Natural killer cell (primary cell): ENCODE results near the gene PLCB4. TPM values are rescaled to one million over a fixed set of nuclear protein-coding genes. Genes with fewer than 3 reads are reported as not detected.

Experiments
- ATAC-seq, 3 donors: fragments of 150-1000 bp in 2 of 3; fragments of 200-7000 bp in 1 of 3; cut with Tn5 transposase; 1 replicate in 1 of 3; 2 replicates in 2 of 3; pipeline ENCODE4 v1.10.0; 2021; ENCODE audit warnings: mild to moderate bottlenecking in 2 of 3, moderate library complexity in 2 of 3
- DNase-seq, 2 donors: peaks; one replicate each; pipeline versions ENCODE4 v3.0.0 to v3.0.0-alpha.2; 2013 to 2021; ENCODE audit warnings: mixed read lengths in 1 of 2
- H3K27ac ChIP-seq: one replicate; pipeline ENCODE4 v1.5.1; 2013; ENCODE audit warnings: mild to moderate bottlenecking, low read length
- H3K27me3 ChIP-seq: one replicate; pipeline ENCODE4 v1.6.1; 2013; ENCODE audit warnings: low read length; ENCODE audit not compliant: control insufficient read depth, insufficient read depth
- H3K36me3 ChIP-seq: one replicate; pipeline ENCODE4 v1.6.1; 2013; ENCODE audit warnings: low read length; ENCODE audit not compliant: control insufficient read depth, insufficient read depth
- H3K4me1 ChIP-seq: one replicate; pipeline ENCODE4 v1.6.1; 2013; ENCODE audit warnings: low read length; ENCODE audit not compliant: control insufficient read depth, insufficient read depth
- H3K4me3 ChIP-seq: one replicate; pipeline ENCODE4 v1.5.1; 2013; ENCODE audit warnings: low read length
- H3K9me3 ChIP-seq: one replicate; pipeline ENCODE4 v1.6.1; 2013; ENCODE audit warnings: low read length; ENCODE audit not compliant: control insufficient read depth, insufficient read depth
- H3K27ac Mint-ChIP-seq, 2 donors: one replicate each; pipeline ENCODE4 v1.8.0; 2022; ENCODE audit warnings: mild to moderate bottlenecking in 2 of 2, mixed read lengths in 2 of 2, moderate library complexity in 1 of 2
- H3K27me3 Mint-ChIP-seq, 2 donors: one replicate each; pipeline ENCODE4 v1.8.0; 2022; ENCODE audit warnings: low read depth in 2 of 2, mixed read lengths in 2 of 2
- H3K36me3 Mint-ChIP-seq: one replicate; pipeline ENCODE4 v1.8.0; 2022; ENCODE audit warnings: mixed read lengths
- H3K4me1 Mint-ChIP-seq, 2 donors: one replicate each; pipeline ENCODE4 v1.8.0; 2022; ENCODE audit warnings: mixed read lengths in 2 of 2
- H3K4me3 Mint-ChIP-seq: one replicate; pipeline ENCODE4 v1.8.0; 2022; ENCODE audit warnings: mild to moderate bottlenecking, moderate library complexity, mixed read lengths
- H3K9me3 Mint-ChIP-seq, 2 donors: one replicate each; pipeline ENCODE4 v1.8.0; 2022; ENCODE audit warnings: mixed read lengths in 2 of 2
- CTCF ChIP-seq: fragments of 200-600 bp; IDR thresholded peaks from one replicate; pipeline ENCODE4 v1.8.0; 2022; ENCODE audit warnings: antibody characterized with exemption
- WGBS: methylation state at CpG from one replicate; pipeline ENCODE4 v1.1.7; 2013; ENCODE audit warnings: missing lambda C conversion rate; ENCODE audit not compliant: insufficient coverage; 5-methylcytosine and 5-hydroxymethylcytosine counted together
- intact Hi-C: fragments of 100-400 bp; cut with micrococcal nuclease; formaldehyde crosslinking; loops from one replicate; pipeline ENCODE4 v1.14.2; 2022
- total RNA-seq, 4 donors: library from RNA; stranded (reverse); fragments of 120-200 nt in 1 of 4; gene quantifications; one replicate each; pipeline versions ENCODE4 v1.2.3 to v1.2.4, GENCODE V29; 2013 to 2022

Gene PLCB4
- total RNA-seq, 3 donors from 2014 or later (not counting 1 experiment from before 2014, with no cell fraction given) = 0.05 to 0.40 TPM; not detected in 1

GRCh38 chr20:9453201-9453600 is 384.3 kb downstream of the PLCB4 start:
- no peaks in the 10 kb centered on the region for H3K36me3 ChIP-seq
- WGBS = 91% methylated on average over 2 of the region's 2 CpGs
- H3K4me3 ChIP-seq = no peak overlapping the region
- H3K4me3 Mint-ChIP-seq = no peak overlapping the region
- H3K9me3 Mint-ChIP-seq = peaks cover 0 to 7% of the 10 kb centered on the region in 2 donors
- no peaks in the 10 kb centered on the region for H3K4me1 ChIP-seq
- no peak for TF ChIP-seq CTCF
- no peaks in the 10 kb centered on the region for H3K36me3 Mint-ChIP-seq
- H3K27ac Mint-ChIP-seq = no peak overlapping the region
- no peaks in the 10 kb centered on the region for H3K27me3 Mint-ChIP-seq
- DNase-seq (no peak), ATAC-seq (no peak)
- H3K4me1 Mint-ChIP-seq = no peaks in the 10 kb centered on the region
- no peaks in the 10 kb centered on the region for H3K9me3 ChIP-seq
- intact Hi-C loops = no loop called here
- no peaks in the 10 kb centered on the region for H3K27me3 ChIP-seq
- H3K27ac ChIP-seq = no peak overlapping the region

DNA sequence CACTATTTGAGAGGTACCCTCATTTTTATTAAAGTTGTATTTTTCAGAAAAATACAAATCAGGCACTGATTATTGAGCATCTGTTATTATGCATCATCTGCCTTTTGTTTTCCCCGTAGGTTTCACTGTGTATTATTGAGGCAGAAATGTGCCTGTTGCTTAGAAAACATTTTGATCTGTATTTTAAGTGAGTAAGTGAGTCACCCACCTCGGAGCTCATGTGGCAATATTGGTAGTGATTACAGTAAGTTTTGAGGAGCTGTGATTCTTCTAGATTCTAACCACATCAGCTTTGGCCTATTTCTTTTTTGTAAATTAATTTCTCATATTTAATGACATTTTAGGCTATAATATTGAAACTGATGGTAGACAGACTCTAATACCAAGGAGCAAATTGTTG is 385.9 kb downstream of the PLCB4 start:
- Mint-ChIP-seq H3K27me3 (no peaks in the 10 kb centered on the region), H3K4me3 (no peak overlapping the region), H3K27ac (no peak overlapping the region), H3K4me1 (no peaks in the 10 kb centered on the region), H3K36me3 (no peaks in the 10 kb centered on the region), H3K9me3 (peaks cover 0 to 4% of the 10 kb centered on the region in 2 donors)
- WGBS = 71% methylated on average over 2 of the region's 2 CpGs
- TF ChIP-seq CTCF = no peak
- no peaks in the 10 kb centered on the region for H3K4me1 ChIP-seq
- no peaks in the 10 kb centered on the region for H3K36me3 ChIP-seq
- no peaks in the 10 kb centered on the region for H3K9me3 ChIP-seq
- no peak overlapping the region for H3K27ac ChIP-seq
- H3K27me3 ChIP-seq = no peaks in the 10 kb centered on the region
- intact Hi-C loops = no loop called here
- DNase-seq (no peak), ATAC-seq (no peak)
- no peak overlapping the region for H3K4me3 ChIP-seq

DNA sequence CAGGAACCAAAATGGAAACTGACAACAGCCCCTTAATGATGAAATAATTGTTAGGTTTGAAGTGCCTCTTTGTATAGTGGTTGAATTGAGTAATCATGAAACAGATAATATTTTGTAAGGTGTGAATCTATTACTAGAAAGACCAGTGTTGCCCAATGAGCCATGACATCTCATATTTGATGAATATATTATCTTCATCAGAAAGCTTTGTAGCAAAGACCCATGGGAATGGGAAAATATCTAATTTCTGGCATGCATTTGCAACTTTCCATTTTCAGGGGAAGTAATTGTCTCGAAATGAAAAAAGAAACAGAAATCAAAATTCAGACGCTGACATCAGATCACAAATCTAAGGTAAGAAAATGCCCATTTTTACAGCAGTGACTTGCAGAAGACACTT is 388.2 kb downstream of the PLCB4 start:
- Histone ChIP-seq H3K4me3 (no peak overlapping the region), H3K9me3 (no peaks in the 10 kb centered on the region), H3K4me1 (no peaks in the 10 kb centered on the region), H3K27me3 (no peaks in the 10 kb centered on the region), H3K27ac (no peak overlapping the region), H3K36me3 (no peaks in the 10 kb centered on the region)
- no peaks in the 10 kb centered on the region for H3K27me3 Mint-ChIP-seq
- H3K9me3 Mint-ChIP-seq = peaks cover 0 to 2% of the 10 kb centered on the region in 2 donors
- no peaks in the 10 kb centered on the region for H3K36me3 Mint-ChIP-seq
- no peak for TF ChIP-seq CTCF
- H3K4me1 Mint-ChIP-seq = no peaks in the 10 kb centered on the region
- ATAC-seq (no peak), DNase-seq (no peak)
- no peak overlapping the region for H3K27ac Mint-ChIP-seq
- H3K4me3 Mint-ChIP-seq = no peak overlapping the region
- intact Hi-C loops = no loop called here
- 90% methylated on average over 2 of the region's 2 CpGs for WGBS

DNA sequence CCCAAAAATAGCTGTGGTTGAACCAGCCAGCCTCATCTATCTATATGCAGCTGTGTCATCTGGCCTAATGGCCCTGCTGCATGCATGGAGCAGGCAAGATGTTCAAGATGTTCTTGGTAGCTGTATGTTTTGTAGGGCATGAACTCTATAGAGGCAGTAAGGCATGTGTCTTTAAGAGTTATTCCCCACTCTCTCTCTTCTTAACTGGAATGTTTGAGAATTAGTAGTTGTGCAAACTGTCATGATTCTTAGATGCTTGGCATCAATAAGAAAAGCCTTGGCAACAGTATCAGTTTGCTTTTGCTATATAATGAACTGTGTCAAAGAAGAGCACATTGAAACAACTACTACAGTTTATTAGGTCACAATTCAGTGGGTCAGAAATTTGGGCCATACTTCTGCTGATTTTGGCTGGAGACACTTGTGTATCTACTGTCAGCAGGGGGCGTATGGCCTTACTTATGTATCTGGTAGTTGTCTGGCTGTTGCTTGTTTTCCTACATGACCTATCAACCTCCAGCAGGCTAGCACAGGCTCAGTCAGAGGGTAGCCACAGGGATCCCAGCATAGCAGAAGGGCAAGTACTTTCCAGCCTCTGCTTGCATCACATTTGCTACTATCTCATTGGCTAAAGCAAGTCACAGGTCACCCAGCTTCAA is 389.4 kb downstream of the PLCB4 start:
- no peaks in the 10 kb centered on the region for H3K4me1 ChIP-seq
- WGBS = 100% methylated on average over 1 of the region's 1 CpG
- H3K4me3 ChIP-seq = no peak overlapping the region
- intact Hi-C loops = no loop called here
- H3K27me3 ChIP-seq = no peaks in the 10 kb centered on the region
- no peak for TF ChIP-seq CTCF
- H3K36me3 Mint-ChIP-seq = no peaks in the 10 kb centered on the region
- no peak for ATAC-seq
- no peak overlapping the region for H3K4me3 Mint-ChIP-seq
- H3K27me3 Mint-ChIP-seq = no peaks in the 10 kb centered on the region
- no peak overlapping the region for H3K27ac Mint-ChIP-seq
- no peaks in the 10 kb centered on the region for H3K36me3 ChIP-seq
- no peak overlapping the region for H3K27ac ChIP-seq
- H3K9me3 ChIP-seq = no peaks in the 10 kb centered on the region
- DNase-seq = no peak
- no peaks in the 10 kb centered on the region for H3K4me1 Mint-ChIP-seq
- peaks cover 0 to 3% of the 10 kb centered on the region in 2 donors for H3K9me3 Mint-ChIP-seq
